ENCODE measurements around the gene RREB1.

DNA sequence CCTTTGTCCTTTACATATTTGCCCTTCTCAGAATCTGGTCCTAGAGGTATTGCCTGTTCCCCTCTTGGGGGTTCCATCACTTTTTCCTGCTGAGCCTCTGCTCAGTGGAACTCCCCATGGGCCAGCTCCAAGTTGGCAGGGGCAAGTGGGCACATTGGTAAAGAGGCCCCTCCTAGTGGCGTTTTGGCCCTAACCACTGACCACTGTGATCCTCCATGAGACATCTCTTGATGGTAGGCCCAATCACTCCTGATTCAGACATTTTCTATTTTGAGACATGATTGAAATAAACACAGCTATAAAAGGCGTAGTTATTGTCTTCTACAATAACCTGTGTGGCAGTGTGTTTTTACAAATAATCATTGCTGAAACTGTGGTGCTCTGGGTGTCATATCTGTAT lies 83.0 kb downstream of the RREB1 start:
- TF ChIP-seq POLR2A (IDR thresholded peaks at IDR 0.05), result no peak
- TF ChIP-seq, protein P1, sequence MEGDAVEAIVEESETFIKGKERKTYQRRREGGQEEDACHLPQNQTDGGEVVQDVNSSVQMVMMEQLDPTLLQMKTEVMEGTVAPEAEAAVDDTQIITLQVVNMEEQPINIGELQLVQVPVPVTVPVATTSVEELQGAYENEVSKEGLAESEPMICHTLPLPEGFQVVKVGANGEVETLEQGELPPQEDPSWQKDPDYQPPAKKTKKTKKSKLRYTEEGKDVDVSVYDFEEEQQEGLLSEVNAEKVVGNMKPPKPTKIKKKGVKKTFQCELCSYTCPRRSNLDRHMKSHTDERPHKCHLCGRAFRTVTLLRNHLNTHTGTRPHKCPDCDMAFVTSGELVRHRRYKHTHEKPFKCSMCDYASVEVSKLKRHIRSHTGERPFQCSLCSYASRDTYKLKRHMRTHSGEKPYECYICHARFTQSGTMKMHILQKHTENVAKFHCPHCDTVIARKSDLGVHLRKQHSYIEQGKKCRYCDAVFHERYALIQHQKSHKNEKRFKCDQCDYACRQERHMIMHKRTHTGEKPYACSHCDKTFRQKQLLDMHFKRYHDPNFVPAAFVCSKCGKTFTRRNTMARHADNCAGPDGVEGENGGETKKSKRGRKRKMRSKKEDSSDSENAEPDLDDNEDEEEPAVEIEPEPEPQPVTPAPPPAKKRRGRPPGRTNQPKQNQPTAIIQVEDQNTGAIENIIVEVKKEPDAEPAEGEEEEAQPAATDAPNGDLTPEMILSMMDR (IDR thresholded peaks at IDR 0.05), result no peak

Measured in suprapubic skin (tissue), 3 donors.